BE2C (cell line): ENCODE measurements around the gene COL8A1.

Source experiments
- DNase-seq: peaks from one replicate; pipeline ENCODE4 v3.0.0-alpha.2; 2020
- H3K27me3 ChIP-seq: fragments of 250-450 bp; sonication (Bioruptor Pico); 2 replicates; pipeline ENCODE4 v1.5.1; 2020; ENCODE audit warnings: mild to moderate bottlenecking
- H3K36me3 ChIP-seq: fragments of 250-450 bp; sonication (Bioruptor Pico); 2 replicates; pipeline ENCODE4 v1.5.1; 2020; ENCODE audit warnings: mild to moderate bottlenecking
- H3K4me1 ChIP-seq: fragments of 250-450 bp; sonication (Bioruptor Pico); 2 replicates; pipeline ENCODE4 v1.5.1; 2020
- H3K4me3 ChIP-seq: 2 replicates; pipeline ENCODE4 v1.5.1; 2011; ENCODE audit warnings: low read depth, low read length
- H3K9me3 ChIP-seq: fragments of 250-450 bp; sonication (Bioruptor Pico); 2 replicates; pipeline ENCODE4 v1.5.1; 2020
- TF ChIP-seq, protein P1 (sequence below): IDR thresholded peaks from 2 replicates; pipeline ENCODE4 v1.5.1; 2012; ENCODE audit warnings: mild to moderate bottlenecking, low read depth, low read length

COL8A1 gene

DNA sequence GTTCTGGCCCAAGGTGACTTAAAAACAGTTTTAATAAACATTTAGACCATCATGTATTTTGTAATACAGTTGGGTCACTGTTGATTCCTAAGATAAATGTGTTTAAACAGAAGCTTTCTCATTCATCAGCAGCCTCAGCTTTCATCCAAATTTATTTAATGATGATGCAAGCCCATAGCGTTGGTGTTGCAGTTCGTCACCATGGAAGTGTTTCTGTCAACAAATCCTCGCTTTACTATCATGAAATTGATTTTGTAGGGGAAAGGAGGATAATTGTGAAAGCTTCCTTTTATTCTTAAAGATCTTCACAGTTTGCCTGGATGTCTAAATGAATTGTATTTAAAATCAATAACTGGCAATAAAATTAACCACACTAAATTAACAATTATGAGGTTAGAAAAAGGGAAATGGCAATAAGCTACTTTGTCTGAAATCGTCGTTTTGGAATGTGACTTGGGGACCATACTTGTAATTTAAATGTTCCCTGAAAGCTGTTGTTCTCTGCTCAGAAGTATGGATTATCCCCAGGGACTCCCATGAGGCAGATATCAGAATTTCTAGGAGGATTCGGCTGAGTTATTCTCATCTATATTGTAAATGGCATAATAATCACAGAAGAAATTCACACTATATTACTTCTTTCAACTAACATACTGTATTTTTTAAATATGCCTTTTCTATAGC is 208.2 kb downstream of the COL8A1 start:
- Histone ChIP-seq H3K9me3 (no peaks in the 10 kb centered on the region), H3K4me1 (no peaks in the 10 kb centered on the region), H3K27me3 (no peaks in the 10 kb centered on the region), H3K4me3 (no peak overlapping the region), H3K36me3 (no peaks in the 10 kb centered on the region)
- TF ChIP-seq, protein P1, sequence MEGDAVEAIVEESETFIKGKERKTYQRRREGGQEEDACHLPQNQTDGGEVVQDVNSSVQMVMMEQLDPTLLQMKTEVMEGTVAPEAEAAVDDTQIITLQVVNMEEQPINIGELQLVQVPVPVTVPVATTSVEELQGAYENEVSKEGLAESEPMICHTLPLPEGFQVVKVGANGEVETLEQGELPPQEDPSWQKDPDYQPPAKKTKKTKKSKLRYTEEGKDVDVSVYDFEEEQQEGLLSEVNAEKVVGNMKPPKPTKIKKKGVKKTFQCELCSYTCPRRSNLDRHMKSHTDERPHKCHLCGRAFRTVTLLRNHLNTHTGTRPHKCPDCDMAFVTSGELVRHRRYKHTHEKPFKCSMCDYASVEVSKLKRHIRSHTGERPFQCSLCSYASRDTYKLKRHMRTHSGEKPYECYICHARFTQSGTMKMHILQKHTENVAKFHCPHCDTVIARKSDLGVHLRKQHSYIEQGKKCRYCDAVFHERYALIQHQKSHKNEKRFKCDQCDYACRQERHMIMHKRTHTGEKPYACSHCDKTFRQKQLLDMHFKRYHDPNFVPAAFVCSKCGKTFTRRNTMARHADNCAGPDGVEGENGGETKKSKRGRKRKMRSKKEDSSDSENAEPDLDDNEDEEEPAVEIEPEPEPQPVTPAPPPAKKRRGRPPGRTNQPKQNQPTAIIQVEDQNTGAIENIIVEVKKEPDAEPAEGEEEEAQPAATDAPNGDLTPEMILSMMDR = no peak
- DNase-seq = no peak

DNA sequence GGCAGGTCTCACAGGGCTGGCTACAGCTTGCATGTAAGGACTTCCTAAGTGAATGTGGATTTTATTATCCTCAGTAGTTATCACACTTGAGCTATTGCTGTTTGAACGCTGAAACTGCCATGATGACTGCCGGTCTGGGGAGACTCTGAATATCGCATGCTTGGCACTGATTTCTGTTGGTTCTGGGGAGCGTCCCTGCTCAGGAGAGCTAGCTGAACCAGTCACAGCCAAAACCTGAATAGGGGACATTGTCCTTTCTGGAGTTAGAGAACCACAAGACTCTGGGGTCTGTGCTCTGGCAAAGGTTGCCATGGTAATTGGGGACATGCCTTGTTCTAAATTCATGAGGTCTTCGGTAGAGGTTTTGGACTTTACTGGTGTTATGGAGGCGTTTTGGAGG is 210.0 kb downstream of the COL8A1 start:
- TF ChIP-seq, protein P1 = no peak
- Histone ChIP-seq H3K4me1 (no peaks in the 10 kb centered on the region), H3K9me3 (no peaks in the 10 kb centered on the region), H3K27me3 (no peaks in the 10 kb centered on the region), H3K36me3 (no peaks in the 10 kb centered on the region), H3K4me3 (no peak overlapping the region)
- no peak for DNase-seq
